Esophagus squamous epithelium (tissue), 5 donors: ENCODE measurements around the gene C20orf141. TPM values are rescaled to one million over a fixed set of nuclear protein-coding genes. Genes with fewer than 3 reads are reported as not detected.
"Not testable (repeated sequence)": the region's sequence is repeated elsewhere in the genome, so short reads cannot be mapped to it uniquely, and the experiment has no call there.

Experiments used
- DNase-seq: peaks from one replicate; lab custom pipeline; 2025; lab: John Stamatoyannopoulos, UW
- H3K27ac ChIP-seq, 4 donors: fragments of 200-600 bp; sonication (generic); one replicate each; pipeline ENCODE4 v1.5.1; 2016 to 2019; ENCODE audit warnings: mild to moderate bottlenecking in 1 of 4
- H3K27me3 ChIP-seq, 4 donors: fragments of 200-600 bp; sonication (generic); 1 replicate in 3 of 4; 2 replicates in 1 of 4; pipeline versions ENCODE4 v1.5.1 to v1.6.0; 2017 to 2021; ENCODE audit warnings: antibody characterized with exemption in 1 of 4
- H3K36me3 ChIP-seq, 3 donors: fragments of 200-600 bp; sonication (generic); one replicate each; pipeline ENCODE4 v1.5.1; 2016 to 2019
- H3K4me1 ChIP-seq, 3 donors: fragments of 200-600 bp; sonication (generic); one replicate each; pipeline ENCODE4 v1.5.1; 2017 to 2019
- H3K4me3 ChIP-seq, 4 donors: fragments of 200-600 bp; sonication (generic); 1 replicate in 3 of 4; 2 replicates in 1 of 4; pipeline ENCODE4 v1.5.1; 2016 to 2019; ENCODE audit warnings: mild to moderate bottlenecking in 2 of 4, moderate library complexity in 1 of 4
- H3K9me3 ChIP-seq, 3 donors: fragments of 200-600 bp; sonication (generic); one replicate each; pipeline ENCODE4 v1.5.1; 2016 to 2019
- POLR2A ChIP-seq, 4 donors: fragments of 450-650 bp; IDR thresholded peaks; one replicate each; pipeline ENCODE4 v1.6.1; 2017; ENCODE audit warnings: antibody characterized with exemption in 4 of 4, mild to moderate bottlenecking in 4 of 4, moderate library complexity in 3 of 4
- WGBS, 2 donors: methylation state at CpG; one replicate each; pipeline ENCODE4 v1.1.5; 2018; 5-methylcytosine and 5-hydroxymethylcytosine counted together
- intact Hi-C: fragments of 100-400 bp; cut with DNase I; formaldehyde crosslinking; loops from one replicate; pipeline ENCODE4 v1.15.0; 2022
- total RNA-seq, 4 donors: library from RNA; depleted of rRNA; stranded (reverse); fragments of >200 nt; gene quantifications; one replicate each; pipeline ENCODE4 v1.1.0, GENCODE V29; 2016
- TF ChIP-seq, protein P1 (sequence below), 6 experiments: fragments of 450-650 bp in 4 of 6; fragments of 200-600 bp in 2 of 6; sonication (generic) in 2 of 6; IDR thresholded peaks; one replicate each; pipeline ENCODE4 v1.5.1; 2016 to 2019; ENCODE audit warnings: antibody characterized with exemption in 6 of 6, mild to moderate bottlenecking in 4 of 6, moderate library complexity in 4 of 6
- donor health status: DM: yes; HTN: yes; CAD: no.

Gene C20orf141
- total RNA-seq = not detected

GRCh38 chr20:2814587-2815051 is at the start of gene C20orf141:
C20orf141 (plus strand) TSS chr20:2814987; CDS start chr20:2815185, 198 bp downstream.
- intact Hi-C loops = no loop called here
- no peak for TF ChIP-seq POLR2A (IDR thresholded peaks at IDR 0.05)
- TF ChIP-seq, protein P1, sequence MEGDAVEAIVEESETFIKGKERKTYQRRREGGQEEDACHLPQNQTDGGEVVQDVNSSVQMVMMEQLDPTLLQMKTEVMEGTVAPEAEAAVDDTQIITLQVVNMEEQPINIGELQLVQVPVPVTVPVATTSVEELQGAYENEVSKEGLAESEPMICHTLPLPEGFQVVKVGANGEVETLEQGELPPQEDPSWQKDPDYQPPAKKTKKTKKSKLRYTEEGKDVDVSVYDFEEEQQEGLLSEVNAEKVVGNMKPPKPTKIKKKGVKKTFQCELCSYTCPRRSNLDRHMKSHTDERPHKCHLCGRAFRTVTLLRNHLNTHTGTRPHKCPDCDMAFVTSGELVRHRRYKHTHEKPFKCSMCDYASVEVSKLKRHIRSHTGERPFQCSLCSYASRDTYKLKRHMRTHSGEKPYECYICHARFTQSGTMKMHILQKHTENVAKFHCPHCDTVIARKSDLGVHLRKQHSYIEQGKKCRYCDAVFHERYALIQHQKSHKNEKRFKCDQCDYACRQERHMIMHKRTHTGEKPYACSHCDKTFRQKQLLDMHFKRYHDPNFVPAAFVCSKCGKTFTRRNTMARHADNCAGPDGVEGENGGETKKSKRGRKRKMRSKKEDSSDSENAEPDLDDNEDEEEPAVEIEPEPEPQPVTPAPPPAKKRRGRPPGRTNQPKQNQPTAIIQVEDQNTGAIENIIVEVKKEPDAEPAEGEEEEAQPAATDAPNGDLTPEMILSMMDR (IDR thresholded peaks at IDR 0.05) = no peak
- DNase-seq = no peak
- H3K27me3 ChIP-seq = peaks cover 0 to 62% (median 0%) of the 10 kb centered on the region in 4 donors
- H3K4me3 ChIP-seq = no peak within 1 kb of the TSS
- 38% methylated on average over 2 of the region's 5 CpGs; no CpG with 5 or more reads in 1 of the 2 donors for WGBS, 2 donors
- H3K4me1 ChIP-seq = peaks cover 0 to 8% (median 5%) of the 10 kb centered on the region in 3 donors
- no peaks in the 10 kb centered on the region for H3K36me3 ChIP-seq
- H3K27ac ChIP-seq = no peak within 1 kb of the TSS
- peaks cover 0 to 11% (median 0%) of the 10 kb centered on the region in 3 donors for H3K9me3 ChIP-seq

GRCh38 chr20:2767768-2768631 is 46.8 kb upstream of the C20orf141 start:
- H3K4me3 ChIP-seq = peak overlapping the region in 2 of 4 donors; percentile 8 to 35
- H3K36me3 ChIP-seq = no peaks in the 10 kb centered on the region
- WGBS, 2 donors = 36 to 48% methylated on average over 4 to 7 of the region's 15 CpGs
- peak overlapping the region in 3 of 4 donors; percentile 34 to 65 (median 54) for H3K27ac ChIP-seq
- no peak for DNase-seq
- intact Hi-C loops = no loop called here
- H3K9me3 ChIP-seq = no peaks in the 10 kb centered on the region
- peaks cover 0 to 51% (median 0%) of the 10 kb centered on the region in 4 donors for H3K27me3 ChIP-seq
- H3K4me1 ChIP-seq = peaks cover 0 to 39% (median 12%) of the 10 kb centered on the region in 3 donors
- TF ChIP-seq, protein P1 (IDR thresholded peaks at IDR 0.05) = no peak
- no peak for TF ChIP-seq POLR2A (IDR thresholded peaks at IDR 0.05)

DNA sequence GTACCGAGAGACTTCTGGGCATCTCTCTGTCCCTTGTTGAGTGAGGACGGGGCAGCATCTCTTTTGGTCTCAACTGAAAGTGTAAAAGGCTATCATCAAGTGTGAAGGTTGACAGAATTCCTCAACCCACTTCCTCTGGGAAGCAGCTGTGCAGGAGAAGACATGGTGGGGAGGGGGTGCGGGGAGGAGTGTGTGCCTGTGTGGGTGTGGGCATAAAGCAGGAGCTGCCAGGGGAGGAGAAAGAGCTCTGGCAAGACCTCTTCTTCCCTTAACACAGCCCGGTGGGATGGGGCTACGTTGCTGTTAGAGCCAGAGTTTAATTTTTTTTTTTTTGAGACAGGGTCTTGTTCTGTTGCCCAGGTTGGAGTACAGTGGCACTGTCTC is 46.2 kb upstream of the C20orf141 start:
- Histone ChIP-seq H3K27ac (peak overlapping the region in 1 of 4 donors; percentile 42), H3K27me3 (peaks cover 0 to 46% (median 0%) of the 10 kb centered on the region in 4 donors), H3K4me1 (peaks cover 0 to 39% (median 12%) of the 10 kb centered on the region in 3 donors), H3K36me3 (no peaks in the 10 kb centered on the region), H3K4me3 (peak overlapping the region in 1 of 4 donors; percentile 35), H3K9me3 (no peaks in the 10 kb centered on the region)
- 19 to 48% methylated on average over 2 to 4 of the region's 5 CpGs for WGBS, 2 donors
- intact Hi-C loops = no loop called here
- TF ChIP-seq, protein P1 (IDR thresholded peaks at IDR 0.05) = no peak
- DNase-seq = no peak

DNA sequence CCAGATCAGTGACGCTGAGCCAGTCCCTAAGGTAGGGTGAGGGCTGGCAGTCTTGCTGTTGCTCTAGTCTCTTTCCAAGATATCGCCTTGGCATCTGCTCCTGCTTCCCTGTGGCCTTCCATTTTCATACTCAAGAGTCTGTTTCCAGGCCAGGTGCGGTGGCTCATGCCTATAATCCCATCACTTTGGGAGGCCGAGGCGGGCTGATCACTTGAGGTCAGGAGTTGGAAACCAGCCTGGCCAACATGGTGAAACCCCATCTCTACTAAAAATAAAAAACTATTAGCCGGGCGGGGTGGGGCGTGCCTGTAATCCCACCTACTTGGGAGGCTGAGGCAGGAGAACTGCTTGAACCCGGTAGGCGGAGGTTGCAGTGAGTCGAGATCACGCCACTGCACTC is 44.7 kb upstream of the C20orf141 start:
- peaks cover 0 to 39% (median 12%) of the 10 kb centered on the region in 3 donors for H3K4me1 ChIP-seq
- H3K4me3 ChIP-seq, H3K36me3 ChIP-seq, intact Hi-C loops, DNase-seq, H3K9me3 ChIP-seq, H3K27ac ChIP-seq: not testable (repeated sequence)
- peaks cover 0 to 38% (median 0%) of the 10 kb centered on the region in 4 donors for H3K27me3 ChIP-seq
- WGBS, 2 donors = 71 to 86% methylated on average over 6 to 11 of the region's 12 CpGs

DNA sequence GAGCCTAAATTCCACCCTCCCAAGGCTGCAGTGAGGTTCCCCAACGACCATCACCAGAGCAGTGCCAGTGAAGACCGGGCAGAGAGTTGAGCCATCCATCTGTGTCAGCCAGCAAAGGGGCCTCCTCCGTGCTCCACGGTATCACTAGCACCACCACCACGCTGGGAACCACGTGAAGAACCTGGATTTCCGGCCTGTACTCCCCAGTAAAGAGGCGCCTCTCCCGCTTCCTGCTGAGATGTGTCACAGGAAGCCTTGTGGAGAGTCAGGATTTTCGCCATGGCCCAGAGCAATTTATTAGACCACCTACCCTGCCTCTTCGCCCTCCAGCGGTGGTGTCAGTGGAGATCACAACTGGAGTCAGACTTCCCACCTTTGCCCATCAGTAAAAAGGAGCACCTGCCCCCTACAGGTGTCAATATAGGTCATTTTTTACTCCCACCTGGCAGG is 43.1 kb upstream of the C20orf141 start:
- WGBS, 2 donors = 17 to 44% methylated on average over 7 to 8 of the region's 12 CpGs
- H3K36me3 ChIP-seq = no peaks in the 10 kb centered on the region
- intact Hi-C loops = no loop called here
- H3K4me1 ChIP-seq = peaks cover 0 to 39% (median 12%) of the 10 kb centered on the region in 3 donors
- DNase-seq = no peak
- no peak overlapping the region for H3K27ac ChIP-seq
- H3K4me3 ChIP-seq = no peak overlapping the region
- H3K27me3 ChIP-seq = peaks cover 0 to 32% (median 0%) of the 10 kb centered on the region in 4 donors
- no peak for TF ChIP-seq POLR2A (IDR thresholded peaks at IDR 0.05)
- TF ChIP-seq, protein P1 (IDR thresholded peaks at IDR 0.05) = no peak
- H3K9me3 ChIP-seq = peaks cover 0 to 14% (median 7%) of the 10 kb centered on the region in 3 donors
